Activated naive CD4-positive, alpha-beta T cell treated with anti-CD3 and anti-CD28 coated beads, Interleukin-2, amount 10 ng/mL, durations not matched to agents 7 days and 5 days (primary cell): ENCODE results near the gene ADGRA1.
A peak's percentile ranks its signal among the peaks of the same experiment; 100 is the strongest.

Source experiments
- CTCF ChIA-PET: fragments of 350-600 bp; sonication (Branson Sonifier 250); formaldehyde crosslinking; loops from one replicate; lab custom pipeline; 2021; ENCODE audit warnings: antibody characterized with exemption; lab: Charles Lee
- DNase-seq: peaks from one replicate; pipeline ENCODE4 v3.0.0-alpha.2; 2020
- H3K27ac Mint-ChIP-seq: one replicate; pipeline ENCODE4 v1.8.0; 2021; ENCODE audit warnings: mild to moderate bottlenecking, moderate library complexity, mixed read lengths
- H3K27me3 Mint-ChIP-seq: one replicate; pipeline ENCODE4 v1.8.0; 2021; ENCODE audit warnings: mild to moderate bottlenecking, mixed read lengths
- H3K36me3 Mint-ChIP-seq: one replicate; pipeline ENCODE4 v1.8.0; 2021; ENCODE audit warnings: mixed read lengths
- H3K4me1 Mint-ChIP-seq: one replicate; pipeline ENCODE4 v1.8.0; 2021; ENCODE audit warnings: mixed read lengths
- H3K4me3 Mint-ChIP-seq: one replicate; pipeline ENCODE4 v1.8.0; 2021; ENCODE audit warnings: mild to moderate bottlenecking, moderate library complexity, mixed read lengths
- H3K9me3 Mint-ChIP-seq: one replicate; pipeline ENCODE4 v1.8.0; 2021; ENCODE audit warnings: mixed read lengths

Gene ADGRA1

DNA sequence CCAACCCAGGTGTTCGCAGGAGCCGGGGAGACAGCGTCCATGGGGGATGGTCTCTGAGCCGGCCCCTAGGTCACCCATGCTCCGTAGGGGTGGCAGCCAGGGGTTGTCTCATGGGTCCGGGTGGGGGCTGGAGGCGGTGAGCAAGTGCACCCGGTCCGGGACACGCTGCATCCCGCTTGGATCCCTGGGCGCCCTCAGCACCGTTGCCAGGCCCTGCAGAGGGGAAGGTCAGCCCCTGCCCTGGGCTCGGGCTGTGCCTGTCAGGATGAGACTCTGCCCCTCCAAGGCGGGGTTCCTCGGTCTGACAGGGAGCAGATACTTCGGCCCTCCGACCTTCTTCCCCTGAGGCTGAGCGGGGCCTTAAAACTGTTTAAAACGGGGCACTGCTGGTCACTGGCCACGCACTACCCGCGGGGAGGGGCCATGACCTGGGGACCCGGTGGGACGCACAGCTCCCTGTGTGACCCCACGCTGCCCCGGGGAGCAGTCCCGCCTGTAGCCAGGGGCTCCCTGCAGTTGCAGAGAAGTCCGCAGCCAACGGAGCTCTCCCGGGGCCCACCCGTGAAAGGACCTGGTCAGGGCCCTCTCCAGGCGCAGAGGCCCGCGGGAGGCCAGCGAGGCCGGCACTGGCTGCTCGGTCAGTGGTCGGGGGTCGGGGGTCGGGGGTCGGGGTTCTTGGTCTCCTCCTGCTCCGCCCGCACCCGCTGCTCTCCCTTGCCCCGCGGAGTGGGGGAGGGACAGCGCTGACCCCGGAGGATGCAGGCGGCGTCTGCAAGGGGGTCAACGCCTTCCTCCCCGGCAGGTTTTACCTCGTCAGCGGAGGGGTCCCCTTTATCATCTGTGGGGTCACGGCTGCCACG, 38.9 kb downstream of the ADGRA1 start:
- H3K27me3 Mint-ChIP-seq, result peaks cover 28% of the 10 kb centered on the region
- H3K27ac Mint-ChIP-seq, result no peak overlapping the region
- H3K9me3 Mint-ChIP-seq, result no peaks in the 10 kb centered on the region
- CTCF ChIA-PET, result interaction anchor here (1.4 kb wide), 1 partner anchor 17 kb away, joined by 3 read pairs; no protein-coding TSS in a partner anchor
- no peak overlapping the region for H3K4me3 Mint-ChIP-seq
- H3K36me3 Mint-ChIP-seq, result no peaks in the 10 kb centered on the region
- DNase-seq, result no peak
- peaks cover 5% of the 10 kb centered on the region for H3K4me1 Mint-ChIP-seq

DNA sequence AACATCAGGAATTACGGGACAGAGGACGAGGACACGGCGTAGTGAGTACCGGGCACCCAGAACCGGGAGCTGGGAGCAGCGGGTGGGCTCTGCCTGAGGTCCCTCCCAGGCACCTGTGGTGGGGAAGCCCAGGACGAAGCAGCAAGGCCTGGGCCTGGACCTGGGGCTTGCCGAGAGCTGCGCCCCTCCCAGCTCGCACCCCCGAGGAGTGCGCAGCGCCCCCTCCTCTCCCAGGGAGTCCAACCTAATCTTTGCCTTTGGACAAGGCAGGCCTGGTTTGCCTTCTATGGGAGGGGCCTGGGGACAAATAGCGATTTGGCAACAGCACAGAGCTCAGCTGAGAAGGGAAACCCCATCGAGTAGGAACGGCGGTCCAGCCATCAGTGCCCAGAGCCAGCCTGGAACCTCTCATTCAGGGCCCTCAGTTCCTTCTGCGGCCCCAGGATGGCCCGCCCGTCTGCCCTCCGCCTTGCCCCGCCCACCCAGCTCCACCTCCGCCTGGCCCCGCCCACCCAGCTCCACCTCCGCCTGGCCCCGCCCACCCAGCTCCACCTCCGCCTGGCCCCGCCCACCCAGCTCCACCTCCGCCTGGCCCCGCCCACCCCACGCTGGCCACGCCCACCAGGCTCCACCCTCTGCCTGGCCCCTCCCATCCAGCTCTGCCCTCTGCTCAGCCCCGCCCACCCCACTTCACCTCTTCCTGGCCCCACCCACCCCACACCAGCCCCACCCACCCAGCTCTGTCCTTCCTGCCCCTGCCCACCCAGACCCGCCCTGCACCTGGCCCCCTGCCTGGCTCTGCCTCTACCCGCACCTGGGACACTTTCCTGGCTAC, 39.8 kb downstream of the ADGRA1 start:
- peaks cover 5% of the 10 kb centered on the region for H3K4me1 Mint-ChIP-seq
- H3K36me3 Mint-ChIP-seq, result no peaks in the 10 kb centered on the region
- no peak overlapping the region for H3K27ac Mint-ChIP-seq
- CTCF ChIA-PET, result interaction anchor here (1.4 kb wide), 1 partner anchor 16 kb away, joined by 3 read pairs; no protein-coding TSS in a partner anchor
- peaks cover 28% of the 10 kb centered on the region for H3K27me3 Mint-ChIP-seq
- DNase-seq, result peak; percentile 42
- no peaks in the 10 kb centered on the region for H3K9me3 Mint-ChIP-seq
- H3K4me3 Mint-ChIP-seq, result no peak overlapping the region

DNA sequence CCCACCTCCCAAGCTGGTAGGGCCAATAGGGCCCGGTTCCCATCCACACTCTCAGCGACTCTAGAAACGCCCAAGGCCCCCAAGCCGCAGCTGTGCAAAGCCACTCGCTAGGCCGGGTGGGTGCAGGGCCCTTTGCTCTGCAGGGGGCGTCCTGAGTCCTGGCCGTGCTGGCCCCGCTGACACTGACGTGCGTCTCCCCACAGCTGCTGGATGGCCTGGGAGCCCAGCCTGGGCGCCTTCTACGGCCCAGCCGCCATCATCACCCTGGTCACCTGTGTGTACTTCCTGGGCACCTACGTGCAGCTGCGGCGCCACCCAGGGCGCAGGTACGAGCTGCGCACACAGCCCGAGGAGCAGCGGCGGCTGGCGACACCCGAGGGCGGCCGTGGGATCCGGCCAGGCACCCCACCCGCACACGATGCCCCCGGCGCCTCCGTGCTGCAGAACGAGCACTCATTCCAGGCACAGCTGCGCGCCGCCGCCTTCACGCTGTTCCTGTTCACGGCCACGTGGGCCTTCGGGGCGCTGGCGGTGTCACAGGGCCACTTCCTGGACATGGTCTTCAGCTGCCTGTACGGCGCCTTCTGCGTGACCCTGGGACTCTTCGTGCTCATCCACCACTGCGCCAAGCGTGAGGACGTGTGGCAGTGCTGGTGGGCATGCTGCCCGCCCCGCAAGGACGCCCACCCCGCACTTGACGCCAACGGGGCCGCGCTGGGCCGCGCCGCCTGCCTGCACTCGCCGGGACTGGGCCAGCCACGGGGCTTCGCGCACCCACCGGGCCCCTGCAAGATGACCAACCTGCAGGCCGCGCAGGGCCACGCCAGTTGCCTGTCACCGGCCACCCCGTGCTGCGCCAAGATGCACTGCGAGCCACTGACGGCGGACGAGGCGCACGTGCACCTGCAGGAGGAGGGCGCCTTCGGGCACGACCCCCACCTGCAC, 40.7 kb downstream of the ADGRA1 start:
- Mint-ChIP-seq H3K9me3 (no peaks in the 10 kb centered on the region), H3K4me1 (no peaks in the 10 kb centered on the region)
- CTCF ChIA-PET, result interaction anchor here (1.4 kb wide), 1 partner anchor 15 kb away, joined by 3 read pairs; no protein-coding TSS in a partner anchor

DNA sequence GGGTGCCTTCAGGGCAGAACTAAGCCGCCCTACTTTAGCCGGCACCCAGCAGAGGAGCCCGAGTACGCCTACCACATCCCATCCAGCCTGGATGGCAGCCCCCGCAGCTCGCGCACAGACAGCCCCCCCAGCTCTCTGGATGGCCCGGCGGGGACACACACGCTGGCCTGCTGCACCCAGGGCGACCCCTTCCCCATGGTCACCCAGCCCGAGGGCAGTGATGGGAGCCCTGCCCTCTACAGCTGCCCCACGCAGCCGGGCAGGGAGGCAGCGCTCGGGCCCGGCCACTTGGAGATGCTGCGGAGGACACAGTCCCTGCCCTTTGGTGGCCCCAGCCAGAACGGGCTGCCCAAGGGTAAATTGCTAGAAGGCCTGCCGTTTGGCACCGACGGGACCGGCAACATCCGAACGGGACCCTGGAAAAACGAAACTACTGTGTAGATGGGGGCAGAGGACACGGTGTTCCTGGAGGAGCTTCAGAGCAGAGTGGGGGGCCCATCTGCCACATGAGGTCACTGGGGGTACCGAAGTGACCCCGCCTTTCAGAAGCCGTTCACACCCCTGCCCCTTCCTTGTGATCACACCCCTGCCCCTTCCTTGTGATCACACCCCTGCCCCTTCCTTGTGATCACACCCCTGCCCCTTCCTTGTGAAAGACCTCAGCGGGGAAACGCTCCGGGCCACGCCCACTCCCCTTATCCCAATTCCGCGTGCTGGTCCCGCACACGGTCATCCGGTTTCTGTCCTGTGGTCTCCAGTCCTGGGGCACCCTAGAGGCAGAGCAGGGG, 41.5 kb downstream of the ADGRA1 start:
- no peak overlapping the region for H3K27ac Mint-ChIP-seq
- no peak for DNase-seq
- CTCF ChIA-PET, result no interaction called here
- H3K4me1 Mint-ChIP-seq, result no peaks in the 10 kb centered on the region
- H3K27me3 Mint-ChIP-seq, result peaks cover 12% of the 10 kb centered on the region
- no peaks in the 10 kb centered on the region for H3K9me3 Mint-ChIP-seq
- no peaks in the 10 kb centered on the region for H3K36me3 Mint-ChIP-seq
- no peak overlapping the region for H3K4me3 Mint-ChIP-seq

More for the DNA sequence above, 40.7 kb downstream of the ADGRA1 start:
- Mint-ChIP-seq H3K36me3 (no peaks in the 10 kb centered on the region), H3K4me3 (no peak overlapping the region), H3K27ac (no peak overlapping the region), H3K27me3 (peaks cover 21% of the 10 kb centered on the region)
- DNase-seq, result no peak

DNA sequence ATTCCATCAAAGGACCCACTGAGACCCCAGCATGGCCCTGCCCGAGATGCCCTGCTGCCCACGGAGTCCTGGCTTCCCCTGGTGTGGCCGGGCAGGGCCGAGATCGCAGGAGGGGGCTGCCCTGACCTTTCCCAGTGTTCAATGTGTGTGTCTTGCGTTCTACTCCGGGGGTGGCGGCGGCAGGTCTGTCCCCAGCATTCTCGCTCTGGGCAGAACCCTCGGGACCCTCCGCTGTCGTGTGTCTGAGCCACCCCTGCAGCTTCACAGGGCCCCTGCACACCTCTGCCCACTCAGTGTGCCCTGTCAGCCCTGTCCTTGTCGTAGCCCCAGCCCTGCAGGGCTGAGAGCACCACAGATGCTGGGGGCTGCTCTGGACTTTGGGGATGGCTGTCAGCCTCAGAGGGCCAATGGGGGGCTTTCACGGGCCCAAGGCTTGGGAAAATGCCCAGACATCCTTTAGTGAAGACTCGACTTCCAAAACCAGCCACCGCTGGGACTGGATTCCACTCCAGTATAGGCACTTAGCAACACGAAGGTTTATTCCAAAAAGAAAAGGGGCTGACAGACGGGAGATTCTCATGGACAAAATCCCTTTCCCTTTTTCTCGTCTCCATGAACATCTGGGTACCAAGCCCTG, 42.3 kb downstream of the ADGRA1 start:
- DNase-seq, result no peak
- CTCF ChIA-PET, result no interaction called here
- Mint-ChIP-seq H3K36me3 (no peaks in the 10 kb centered on the region), H3K4me1 (no peaks in the 10 kb centered on the region), H3K27me3 (peaks cover 7% of the 10 kb centered on the region), H3K9me3 (no peaks in the 10 kb centered on the region), H3K4me3 (no peak overlapping the region), H3K27ac (no peak overlapping the region)

DNA sequence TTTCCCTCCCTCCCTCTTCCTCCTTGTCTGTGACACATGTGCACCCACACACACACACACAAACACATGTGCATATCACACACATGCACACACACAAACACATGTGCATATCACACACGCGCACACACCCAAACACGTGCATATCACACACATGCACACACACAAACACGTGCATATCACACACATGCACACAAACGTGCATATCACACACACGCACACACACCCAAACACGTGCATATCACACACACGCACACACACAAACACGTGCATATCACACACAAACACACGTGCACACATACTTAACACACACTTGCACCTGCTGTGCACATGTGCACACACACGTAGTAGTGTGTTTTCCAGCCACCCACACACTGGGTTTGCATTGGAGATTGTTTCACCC, 42.9 kb downstream of the ADGRA1 start:
- no peak overlapping the region for H3K4me3 Mint-ChIP-seq
- no peaks in the 10 kb centered on the region for H3K9me3 Mint-ChIP-seq
- CTCF ChIA-PET, result no interaction called here
- H3K36me3 Mint-ChIP-seq, result no peaks in the 10 kb centered on the region
- peaks cover 2% of the 10 kb centered on the region for H3K27me3 Mint-ChIP-seq
- no peaks in the 10 kb centered on the region for H3K4me1 Mint-ChIP-seq
- DNase-seq, result no peak
- no peak overlapping the region for H3K27ac Mint-ChIP-seq

DNA sequence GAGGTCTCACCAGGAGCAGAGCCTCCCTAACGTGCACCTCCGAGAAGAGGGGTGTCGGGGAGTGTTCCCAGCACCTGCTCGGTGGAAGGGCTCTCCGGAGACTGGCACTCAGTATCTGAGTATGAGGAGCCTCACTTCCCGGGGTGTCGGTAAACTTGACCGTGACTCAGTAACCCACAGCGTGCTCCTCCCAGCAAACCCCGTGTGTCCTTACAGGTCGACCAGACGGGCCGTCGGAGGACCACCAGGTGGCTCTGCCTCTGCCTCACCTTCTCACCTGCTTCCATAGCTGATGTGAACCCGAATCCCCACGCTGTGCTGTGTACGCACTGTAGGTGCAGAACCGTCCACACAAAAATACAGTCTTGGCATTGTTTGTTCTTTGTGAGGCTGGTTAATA, 43.3 kb downstream of the ADGRA1 start:
- Mint-ChIP-seq H3K4me1 (no peaks in the 10 kb centered on the region), H3K9me3 (no peaks in the 10 kb centered on the region), H3K4me3 (no peak overlapping the region), H3K27ac (no peak overlapping the region), H3K36me3 (no peaks in the 10 kb centered on the region), H3K27me3 (no peaks in the 10 kb centered on the region)
- CTCF ChIA-PET, result no interaction called here
- DNase-seq, result no peak

DNA sequence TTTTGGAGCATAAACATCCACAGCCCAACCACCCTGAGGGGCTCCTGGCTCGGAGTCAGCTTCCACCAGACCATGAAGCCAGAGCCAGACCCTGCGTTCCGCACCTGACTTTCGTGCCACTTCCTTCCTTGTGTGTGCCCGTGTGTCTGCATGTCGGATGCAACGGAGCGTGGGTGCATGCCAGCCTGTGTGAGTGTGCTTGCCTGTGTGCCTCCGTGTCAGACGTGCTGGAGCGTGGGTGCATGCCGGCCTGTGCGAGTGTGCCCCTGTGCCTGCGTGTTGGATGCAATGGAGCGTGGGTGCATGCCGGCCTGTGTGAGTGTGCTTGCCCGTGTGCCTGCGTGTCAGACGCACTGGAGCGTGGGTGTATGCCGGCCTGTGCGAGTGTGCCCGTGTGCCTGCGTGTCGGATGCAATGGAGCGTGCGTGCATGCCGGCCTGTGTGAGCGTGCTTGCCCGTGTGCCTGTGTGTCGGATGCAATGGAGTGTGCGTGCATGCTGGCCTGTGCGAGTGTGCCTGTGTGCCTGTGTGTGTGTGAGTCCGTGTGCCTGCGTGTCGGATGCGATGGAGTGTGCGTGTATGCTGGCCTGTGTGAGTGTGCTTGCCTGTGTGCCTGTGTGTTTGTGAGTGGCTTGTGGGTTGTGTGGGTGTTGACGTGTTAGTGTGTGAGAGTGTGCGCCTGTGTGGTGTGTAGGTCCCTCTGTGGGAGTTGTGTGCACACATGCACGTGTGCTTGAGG, 44.2 kb downstream of the ADGRA1 start:
- H3K4me1 Mint-ChIP-seq, result no peaks in the 10 kb centered on the region
- no peak overlapping the region for H3K4me3 Mint-ChIP-seq
- H3K9me3 Mint-ChIP-seq, result no peaks in the 10 kb centered on the region
- H3K27me3 Mint-ChIP-seq, result no peaks in the 10 kb centered on the region
- no peak overlapping the region for H3K27ac Mint-ChIP-seq
- H3K36me3 Mint-ChIP-seq, result no peaks in the 10 kb centered on the region
- CTCF ChIA-PET, result no interaction called here
- no peak for DNase-seq

DNA sequence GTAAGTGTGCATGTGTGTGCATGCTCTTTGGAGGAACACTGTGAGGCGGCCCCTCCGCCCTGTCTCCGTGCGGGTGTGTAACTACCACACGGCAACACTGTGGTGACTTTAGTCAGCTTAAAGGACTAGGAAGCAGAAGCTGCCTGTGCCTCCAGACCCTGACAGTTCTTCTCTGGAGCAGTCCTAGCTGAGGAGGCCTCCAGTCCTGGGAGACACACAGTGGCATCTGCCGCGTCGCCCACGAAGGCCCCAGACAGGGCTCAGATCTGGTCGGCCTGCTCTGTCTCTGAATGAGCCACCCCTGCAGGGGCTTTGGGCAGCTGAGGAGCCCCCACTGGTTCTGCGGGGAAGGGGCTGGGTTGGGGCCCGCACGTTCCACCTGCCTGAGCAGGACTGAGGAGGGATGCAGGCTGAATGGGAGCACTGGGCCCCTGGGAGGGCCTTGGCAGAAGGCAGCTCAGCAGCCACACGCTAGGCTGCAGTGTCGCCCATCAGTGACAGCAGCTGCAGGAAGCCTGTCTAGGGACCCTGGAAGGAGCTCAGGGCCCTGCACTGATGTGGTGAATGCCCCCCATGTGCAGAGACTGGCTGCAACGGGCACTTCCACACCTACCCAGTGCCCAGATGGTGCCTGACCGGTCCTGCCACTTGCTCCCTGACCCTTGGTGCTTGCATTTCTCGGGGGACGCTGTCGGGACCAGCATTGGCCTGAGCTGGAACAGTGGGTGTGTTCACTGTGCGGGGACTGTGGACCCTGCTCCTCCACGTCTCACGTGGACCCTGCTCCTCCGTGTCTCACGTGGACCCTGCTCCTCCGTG, 45.0 kb downstream of the ADGRA1 start:
- no peaks in the 10 kb centered on the region for H3K27me3 Mint-ChIP-seq
- no peak for DNase-seq
- H3K27ac Mint-ChIP-seq, result no peak overlapping the region
- CTCF ChIA-PET, result no interaction called here
- no peaks in the 10 kb centered on the region for H3K9me3 Mint-ChIP-seq
- H3K4me3 Mint-ChIP-seq, result no peak overlapping the region
- no peaks in the 10 kb centered on the region for H3K36me3 Mint-ChIP-seq
- no peaks in the 10 kb centered on the region for H3K4me1 Mint-ChIP-seq

DNA sequence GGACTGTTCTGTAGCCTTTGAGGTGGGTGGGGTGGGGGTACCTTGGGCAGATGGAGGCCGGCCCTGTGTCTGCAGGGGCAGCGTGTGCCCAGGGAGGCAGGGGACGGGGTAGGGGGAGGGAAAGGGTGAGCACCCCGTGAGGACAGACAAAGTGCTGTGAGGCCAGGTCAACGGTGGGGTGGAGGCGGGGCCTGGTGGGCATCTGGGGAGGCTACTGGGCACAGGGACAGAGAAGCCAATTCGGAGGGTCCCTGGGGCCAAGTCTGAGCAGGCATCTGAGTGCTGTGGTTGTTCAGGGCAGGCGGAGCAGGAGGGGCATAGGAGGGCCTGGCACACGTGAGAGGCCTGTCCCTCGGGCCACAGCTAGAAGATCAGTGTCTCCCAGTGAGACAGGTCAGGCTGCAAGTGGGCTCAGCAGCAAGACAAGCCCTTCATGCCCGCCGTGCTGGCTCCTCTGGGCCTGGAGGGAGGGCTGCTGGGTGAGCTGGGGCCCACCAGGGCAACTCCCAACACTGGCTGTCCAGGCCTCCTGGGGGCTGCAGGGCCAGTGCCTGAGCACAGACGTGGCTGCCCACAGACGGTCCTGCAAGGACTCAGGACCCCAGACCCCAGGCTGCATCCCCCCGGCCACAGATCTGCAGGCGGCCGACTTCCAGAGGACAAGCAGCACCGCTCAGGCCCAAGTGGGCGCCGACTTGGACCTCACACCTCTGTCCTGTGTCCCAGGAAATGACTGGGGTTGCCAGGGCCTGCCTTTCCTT, 45.9 kb downstream of the ADGRA1 start:
- H3K9me3 Mint-ChIP-seq, result no peaks in the 10 kb centered on the region
- no peak for DNase-seq
- CTCF ChIA-PET, result no interaction called here
- no peaks in the 10 kb centered on the region for H3K27me3 Mint-ChIP-seq
- H3K27ac Mint-ChIP-seq, result no peak overlapping the region
- no peaks in the 10 kb centered on the region for H3K4me1 Mint-ChIP-seq
- H3K4me3 Mint-ChIP-seq, result no peak overlapping the region
- no peaks in the 10 kb centered on the region for H3K36me3 Mint-ChIP-seq

DNA sequence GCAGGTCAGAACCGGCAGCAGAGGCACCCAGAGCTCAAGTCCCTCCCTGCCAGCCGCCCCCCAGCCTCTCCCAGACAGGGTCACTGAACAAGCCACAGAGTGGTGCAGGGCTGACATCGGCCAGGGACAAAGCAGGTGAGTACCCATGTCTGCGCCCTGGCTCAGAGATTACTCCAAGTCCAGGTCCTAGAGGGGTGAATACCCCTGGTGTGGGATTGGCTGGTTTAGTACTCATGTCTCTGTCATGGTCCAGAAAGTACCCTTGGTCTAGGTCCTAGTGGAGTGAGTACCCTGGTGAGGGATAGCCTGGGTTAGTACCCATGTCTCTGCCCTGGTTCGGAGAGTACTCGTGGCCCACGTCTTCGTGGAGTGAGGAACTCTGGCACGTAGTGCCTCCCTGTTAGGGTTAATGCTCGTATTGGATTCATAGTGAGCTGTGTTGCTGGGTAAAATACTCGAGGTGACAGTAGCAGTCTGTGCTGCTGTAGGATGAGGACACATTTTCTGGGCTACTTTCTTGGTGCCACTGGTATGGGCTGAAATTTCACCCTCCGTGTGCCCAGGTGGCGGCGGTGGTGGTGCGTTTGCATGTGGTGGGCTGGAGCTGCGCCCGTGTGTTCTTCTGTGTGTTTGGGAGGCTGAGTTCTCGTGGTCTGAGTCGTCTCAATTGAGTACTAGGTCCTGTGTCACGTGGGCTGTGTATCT, 46.8 kb downstream of the ADGRA1 start:
- no peak overlapping the region for H3K27ac Mint-ChIP-seq
- no peak overlapping the region for H3K4me3 Mint-ChIP-seq
- H3K4me1 Mint-ChIP-seq, result no peaks in the 10 kb centered on the region
- H3K27me3 Mint-ChIP-seq, result no peaks in the 10 kb centered on the region
- CTCF ChIA-PET, result no interaction called here
- H3K9me3 Mint-ChIP-seq, result no peaks in the 10 kb centered on the region
- no peak for DNase-seq
- H3K36me3 Mint-ChIP-seq, result no peaks in the 10 kb centered on the region
